Colonic mucosa (tissue), 4 donors: ENCODE measurements around the gene LGALS3. TPM values are rescaled to one million over a fixed set of nuclear protein-coding genes. Genes with fewer than 3 reads are reported as not detected.
A peak's percentile ranks its signal among the peaks of the same experiment; 100 is the strongest.

ENCODE experiments used
- DNase-seq: peaks from one replicate; pipeline ENCODE4 v3.0.0-alpha.2; 2020
- H3K27ac ChIP-seq: fragments of 200-600 bp; one replicate; pipeline ENCODE4 v1.8.0; 2021
- H3K27me3 ChIP-seq: fragments of 200-600 bp; one replicate; pipeline ENCODE4 v1.8.0; 2021
- H3K36me3 ChIP-seq: fragments of 200-600 bp; one replicate; pipeline ENCODE4 v1.8.0; 2021
- H3K4me1 ChIP-seq: fragments of 200-600 bp; one replicate; pipeline ENCODE4 v1.8.0; 2021; ENCODE audit warnings: mild to moderate bottlenecking
- H3K4me3 ChIP-seq: fragments of 200-600 bp; one replicate; pipeline ENCODE4 v1.8.0; 2021
- H3K9ac ChIP-seq, 2 donors: one replicate each; pipeline ENCODE4 v1.7.0; 2013; ENCODE audit warnings: control low read depth in 2 of 2, low read depth in 2 of 2, low read length in 2 of 2
- H3K9me3 ChIP-seq: fragments of 200-600 bp; one replicate; pipeline ENCODE4 v1.8.0; 2021
- CTCF ChIP-seq: fragments of 200-600 bp; IDR thresholded peaks from one replicate; pipeline ENCODE4 v1.8.0; 2022; ENCODE audit warnings: antibody characterized with exemption, mild to moderate bottlenecking
- intact Hi-C: fragments of 100-400 bp; cut with DNase I; formaldehyde crosslinking; loops from one replicate; pipeline ENCODE4 v1.14.1; 2022
- total RNA-seq, 2 donors: library from RNA; stranded (reverse); fragmentation: NEBNext Ultra II Directional in 1 of 2; extraction: Animal tissue kit (Norgen Biotek cat#: 25700) in 1 of 2; gene quantifications; one replicate each; pipeline ENCODE4 v1.2.1, GENCODE V29; 2021
- donor health status: healthy.
- donor health status: DM: no; HTN: no; CAD: no.
- donor health status: DM: no; HTN: no; CAD: no.

The LGALS3 gene
- total RNA-seq, 2 donors from 2014 or later: 1,592 to 1,798 TPM

DNA sequence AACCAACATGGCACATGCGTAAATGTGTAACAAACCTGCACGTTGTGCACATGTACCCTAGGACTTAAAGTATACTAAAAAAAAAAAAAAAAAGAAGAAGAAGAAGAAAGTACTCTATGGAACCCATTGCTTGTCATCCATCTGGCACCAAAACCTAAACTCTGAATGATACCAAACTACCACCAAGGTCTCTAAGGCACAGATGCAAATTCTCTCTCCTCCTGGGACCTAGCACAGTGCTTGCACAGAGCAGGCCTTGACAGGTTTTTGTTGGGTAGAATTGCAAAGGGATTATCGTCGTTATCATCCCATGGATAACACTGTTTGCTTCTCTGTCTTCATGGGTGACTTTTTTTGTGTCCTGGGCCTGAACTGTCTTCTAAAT, 13.2 kb upstream of the LGALS3 start:
- Histone ChIP-seq H3K9ac (peak overlapping the region in 1 of 2 donors; percentile 84), H3K36me3 (no peaks in the 10 kb centered on the region), H3K4me3 (no peak overlapping the region), H3K9me3 (no peaks in the 10 kb centered on the region), H3K27me3 (no peaks in the 10 kb centered on the region), H3K27ac (peak overlapping the region; percentile 79), H3K4me1 (peaks cover 9% of the 10 kb centered on the region)
- intact Hi-C loops: no loop called here
- no peak for TF ChIP-seq CTCF
- DNase-seq: no peak

GRCh38 chr14:55116246-55117030, 12.6 kb upstream of the LGALS3 start:
- no peak for TF ChIP-seq CTCF
- no peaks in the 10 kb centered on the region for H3K27me3 ChIP-seq
- H3K9ac ChIP-seq: peak overlapping the region in 1 of 2 donors; percentile 84
- intact Hi-C loops: no loop called here
- DNase-seq: peak; percentile 76
- H3K9me3 ChIP-seq: no peaks in the 10 kb centered on the region
- peaks cover 10% of the 10 kb centered on the region for H3K4me1 ChIP-seq
- H3K4me3 ChIP-seq: no peak overlapping the region
- H3K36me3 ChIP-seq: no peaks in the 10 kb centered on the region
- H3K27ac ChIP-seq: peak overlapping the region; percentile 79

DNA sequence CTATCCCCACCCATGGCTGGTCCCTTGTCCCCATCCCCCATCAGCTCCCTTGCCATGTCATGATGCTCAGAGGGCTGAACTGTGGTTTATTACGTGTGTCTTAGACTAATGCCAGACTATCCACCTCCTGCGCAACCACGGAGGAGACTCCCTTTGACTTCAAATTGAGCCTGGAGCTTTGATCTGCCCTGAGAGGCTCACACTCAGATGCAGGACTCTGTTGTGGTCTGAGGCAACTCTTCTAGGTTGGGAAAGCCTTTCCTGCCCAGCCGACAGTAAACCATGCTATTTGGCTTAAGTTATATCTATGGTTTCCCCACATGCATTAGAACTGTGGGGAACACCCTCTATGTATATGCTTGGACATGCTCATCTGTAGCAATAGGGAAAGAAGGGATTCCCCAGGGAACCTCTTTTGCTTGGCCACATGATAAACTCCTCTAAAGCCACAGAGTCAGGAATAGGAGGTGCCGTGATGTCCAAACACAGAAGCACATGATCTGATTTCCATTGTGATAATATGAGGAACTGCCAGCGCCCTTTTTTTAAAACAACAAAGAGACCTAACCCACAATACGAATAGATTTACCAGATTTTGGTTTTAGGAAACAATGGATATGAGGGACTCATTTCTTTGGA, 11.1 kb upstream of the LGALS3 start:
- Histone ChIP-seq H3K4me3 (no peak overlapping the region), H3K4me1 (peaks cover 11% of the 10 kb centered on the region), H3K27me3 (no peaks in the 10 kb centered on the region), H3K27ac (peak overlapping the region; percentile 79), H3K9me3 (no peaks in the 10 kb centered on the region), H3K36me3 (no peaks in the 10 kb centered on the region), H3K9ac (no peak overlapping the region)
- TF ChIP-seq CTCF: no peak
- intact Hi-C loops: no loop called here
- no peak for DNase-seq

DNA sequence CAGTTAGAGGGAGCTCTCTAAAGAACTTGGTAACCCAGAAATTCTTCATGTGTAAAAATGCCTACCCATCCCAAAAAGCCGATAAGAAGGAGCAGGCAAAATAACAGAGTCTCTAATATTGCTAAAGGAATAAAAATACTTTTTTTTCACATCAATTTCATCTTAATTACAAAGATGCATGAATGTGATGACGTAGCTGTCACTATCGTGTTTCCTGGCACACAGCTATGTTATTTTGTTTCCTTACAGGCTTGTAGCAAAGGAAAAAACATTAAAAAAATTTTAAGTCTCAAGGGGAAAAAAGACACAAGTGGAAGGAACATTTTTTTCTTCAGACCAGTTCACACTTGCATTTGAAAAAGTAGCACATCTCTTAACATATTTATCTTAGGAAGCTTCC, 10.3 kb upstream of the LGALS3 start:
- no peak overlapping the region for H3K9ac ChIP-seq
- no peak overlapping the region for H3K27ac ChIP-seq
- no peak for TF ChIP-seq CTCF
- no peaks in the 10 kb centered on the region for H3K9me3 ChIP-seq
- no peaks in the 10 kb centered on the region for H3K27me3 ChIP-seq
- DNase-seq: no peak
- no peaks in the 10 kb centered on the region for H3K36me3 ChIP-seq
- H3K4me3 ChIP-seq: no peak overlapping the region
- H3K4me1 ChIP-seq: peaks cover 16% of the 10 kb centered on the region
- intact Hi-C loops: no loop called here

DNA sequence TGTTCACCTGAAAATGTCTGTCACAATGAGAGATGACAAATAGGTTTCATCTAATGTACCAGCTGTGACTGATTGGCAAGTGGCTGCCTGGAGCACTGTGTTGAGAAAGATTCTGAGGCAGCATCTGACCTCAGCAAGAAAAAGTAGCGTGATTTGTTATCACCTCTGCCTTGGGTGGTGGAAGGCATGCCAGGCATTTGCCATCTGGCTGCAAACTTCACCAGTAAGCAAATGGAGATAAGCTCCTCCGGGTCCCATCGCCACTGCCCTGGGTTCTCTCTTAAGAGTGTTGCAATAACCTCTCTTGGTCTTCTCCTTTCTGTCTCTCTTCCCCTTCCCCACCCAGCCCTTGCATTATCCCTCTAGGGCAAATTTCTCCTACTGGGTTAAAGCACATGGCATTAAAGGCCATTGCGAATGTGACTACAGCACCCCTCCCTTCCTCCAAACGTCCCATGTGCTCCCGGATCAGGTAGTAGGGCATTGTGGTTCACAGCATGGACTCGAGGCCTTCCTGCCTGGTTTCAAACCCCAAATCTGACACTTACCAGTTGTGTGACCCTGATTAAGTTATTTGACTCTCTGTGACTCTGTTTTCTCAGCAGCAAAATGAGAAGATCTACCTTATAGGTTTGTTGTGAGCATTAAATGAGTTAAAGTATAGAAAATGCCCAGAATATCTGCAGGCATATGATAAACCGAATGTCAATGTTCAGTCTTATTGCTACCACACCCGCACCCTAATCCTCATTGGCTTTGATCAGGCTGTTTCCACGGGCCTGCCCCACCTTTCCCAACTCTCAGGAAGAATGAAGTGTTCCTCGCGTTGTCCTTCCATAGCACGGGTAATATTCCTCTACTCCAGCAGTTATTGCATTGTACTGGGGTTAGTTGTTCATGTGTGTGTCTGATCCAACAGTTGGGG, 8.2 kb upstream of the LGALS3 start:
- Histone ChIP-seq H3K27me3 (no peaks in the 10 kb centered on the region), H3K9me3 (no peaks in the 10 kb centered on the region), H3K27ac (peak overlapping the region; percentile 95), H3K36me3 (no peaks in the 10 kb centered on the region), H3K9ac (peak overlapping the region in 1 of 2 donors; percentile 94), H3K4me3 (no peak overlapping the region), H3K4me1 (peaks cover 22% of the 10 kb centered on the region)
- intact Hi-C loops: no loop called here
- no peak for DNase-seq
- no peak for TF ChIP-seq CTCF
